Mucosa of gallbladder (tissue), 1 donor: ENCODE measurements around the gene RTL1. TPM values are rescaled to one million over a fixed set of nuclear protein-coding genes. Genes with fewer than 3 reads are reported as not detected.
A peak's percentile ranks its signal among the peaks of the same experiment; 100 is the strongest.

Source experiments
- DNase-seq: peaks from one replicate; pipeline ENCODE4 v3.0.0-alpha.2; 2020; ENCODE audit warnings: low spot score
- total RNA-seq: library from RNA; stranded (reverse); gene quantifications from one replicate; pipeline ENCODE4 v1.2.1, GENCODE V29; 2021
- donor health status: DM: no; HTN: no; CAD: no.

RTL1 gene
- total RNA-seq, 1 donor from 2014 or later: 0.09 TPM

- no peak for DNase-seq
Observed at GRCh38 chr14:100851586-100851916, 52.0 kb downstream of the RTL1 start.

DNA sequence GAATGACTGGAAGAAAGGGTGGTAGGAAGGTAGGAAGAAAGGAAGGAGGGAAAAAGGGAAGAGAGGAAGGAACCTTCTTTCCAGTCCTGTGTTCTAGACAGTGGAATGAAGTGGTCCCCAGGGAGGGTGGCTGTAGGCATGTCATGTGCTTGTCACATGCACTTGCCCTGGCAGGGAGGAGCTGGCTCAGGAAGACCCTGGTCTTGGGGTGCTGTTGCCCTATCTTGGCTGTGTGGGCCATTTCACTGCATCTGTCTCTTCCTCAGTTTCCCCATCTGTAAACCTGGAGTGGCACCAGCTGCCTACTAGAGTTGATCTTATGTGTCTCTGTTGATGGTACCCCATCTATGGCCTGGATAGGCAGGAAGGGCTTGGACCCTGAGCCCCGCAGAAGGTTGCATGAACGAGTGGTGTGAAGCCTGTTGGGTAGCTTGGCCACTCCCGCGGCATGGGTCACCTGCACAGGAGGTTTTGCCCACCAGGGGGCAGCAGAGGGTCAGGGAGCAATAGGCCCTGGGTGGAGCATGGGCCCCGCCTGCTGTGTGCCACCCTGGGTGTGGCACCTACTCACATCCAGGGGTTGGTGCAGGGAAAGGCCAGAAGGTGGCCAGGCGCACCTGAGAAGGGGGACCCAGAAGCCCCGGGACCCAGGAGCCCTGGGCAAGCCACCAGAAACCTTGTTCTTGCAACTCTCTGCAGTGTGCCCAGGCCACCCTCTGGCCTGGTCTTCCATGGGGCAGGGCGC is 52.5 kb downstream of the RTL1 start:
- peak; percentile 69 for DNase-seq

DNA sequence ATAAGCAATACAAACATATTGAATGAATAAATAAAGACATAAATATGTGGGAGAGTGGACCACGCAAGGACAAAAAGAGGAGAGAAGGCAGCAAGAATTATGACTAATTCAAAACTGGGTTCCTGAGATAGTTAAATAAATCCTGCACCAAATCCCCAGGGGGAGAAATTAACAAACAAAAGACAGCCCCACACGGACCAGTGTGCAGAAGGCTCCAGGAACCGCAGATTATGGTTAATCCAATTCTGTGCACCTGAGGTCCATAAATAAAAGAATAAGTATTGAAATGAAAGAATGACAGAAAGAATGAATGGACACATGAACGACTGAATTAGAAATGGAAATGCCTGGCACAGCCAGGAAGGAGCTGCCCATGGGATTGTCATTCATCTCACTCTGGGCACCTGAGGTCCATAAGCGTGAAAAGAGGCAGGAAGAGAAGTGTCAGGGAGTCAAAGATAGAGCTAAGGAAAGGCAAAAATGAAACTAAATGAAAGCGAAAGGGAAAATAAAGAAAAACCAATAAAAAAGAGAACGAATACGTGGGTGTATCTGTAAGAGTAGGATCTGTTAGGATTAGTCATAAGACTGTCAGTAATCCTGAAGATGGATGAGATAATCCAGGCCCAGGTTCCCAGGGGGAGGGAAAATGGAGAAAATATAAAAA is 54.3 kb downstream of the RTL1 start:
- DNase-seq: no peak

- DNase-seq: no peak
Observed at GRCh38 chr14:100846309-100846859, 57.1 kb downstream of the RTL1 start.

DNA sequence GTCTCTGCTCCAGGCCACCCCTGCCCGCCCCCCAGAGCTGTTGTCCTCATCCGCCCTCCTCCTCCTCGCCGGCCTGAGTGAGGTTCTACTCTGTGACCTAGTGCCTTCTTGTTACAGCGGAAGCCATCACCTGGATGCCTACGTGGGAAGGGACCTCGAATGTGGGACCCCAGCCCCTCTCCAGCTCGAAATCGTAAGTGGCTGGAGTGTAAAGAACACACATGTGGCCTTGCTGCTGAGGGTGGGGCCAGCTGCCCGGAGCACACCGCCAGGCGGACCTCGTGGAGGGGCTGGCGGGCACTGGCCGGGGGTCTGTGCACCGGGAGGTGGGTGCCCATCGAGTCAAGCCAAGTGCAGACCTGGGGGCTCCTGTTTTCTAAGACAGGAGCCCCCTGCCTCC is 58.2 kb downstream of the RTL1 start:
- no peak for DNase-seq

DNA sequence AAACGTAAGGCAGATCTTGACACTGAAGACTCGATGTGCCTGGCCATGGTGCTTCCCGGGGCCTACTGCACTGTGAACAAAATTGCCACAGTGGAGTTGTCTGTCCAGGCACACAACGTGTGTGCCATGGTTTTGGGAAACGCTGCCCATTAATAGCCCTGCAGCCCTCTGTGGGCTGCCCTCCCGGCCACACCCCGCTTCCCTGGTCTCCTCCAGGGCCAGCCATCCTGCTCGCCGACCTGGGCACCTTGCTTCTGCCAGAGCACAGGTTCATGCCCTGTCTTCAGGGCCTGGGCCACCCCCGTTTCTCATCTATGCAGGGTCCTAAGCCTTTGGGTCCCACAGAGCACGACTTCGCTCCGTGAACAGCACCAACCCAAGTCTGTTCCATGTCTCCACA is 58.7 kb downstream of the RTL1 start:
- DNase-seq: no peak

- DNase-seq: no peak
Observed at GRCh38 chr14:100844421-100844820, 59.1 kb downstream of the RTL1 start.

GRCh38 chr14:100844082-100844408 is 59.5 kb downstream of the RTL1 start:
- no peak for DNase-seq

GRCh38 chr14:100842799-100843198 is 60.7 kb downstream of the RTL1 start:
- DNase-seq: peak; percentile 23

DNA sequence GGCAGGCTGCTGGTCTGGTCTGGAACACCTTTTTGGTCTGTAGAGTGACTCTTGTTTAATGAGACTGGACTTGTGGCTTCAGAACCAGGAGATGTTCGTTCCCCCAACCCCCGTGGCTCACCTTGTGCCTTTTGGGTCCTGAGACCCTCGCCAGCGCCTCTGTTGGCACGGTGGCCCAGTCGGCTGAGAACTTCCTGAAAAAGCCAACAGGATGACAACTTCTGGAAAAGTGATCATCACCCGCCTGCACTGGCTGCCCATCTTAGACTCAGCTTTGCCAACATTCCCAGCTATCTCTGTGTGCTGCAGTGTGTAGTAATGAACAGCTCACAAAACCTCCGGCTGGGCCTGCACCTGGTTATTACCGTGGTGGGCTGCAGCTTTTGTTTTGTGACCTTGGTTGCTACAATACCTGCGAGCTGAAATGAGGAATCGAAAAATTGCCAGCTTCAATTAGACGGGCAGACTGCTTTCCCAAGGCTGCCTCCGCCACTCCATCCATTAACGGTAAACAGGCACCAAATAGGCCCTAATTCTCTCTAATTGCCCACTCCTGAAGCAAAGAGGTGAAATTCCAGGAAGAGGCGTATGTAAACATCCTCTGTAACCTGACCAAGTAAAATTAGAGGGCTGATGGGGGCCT is 61.6 kb downstream of the RTL1 start:
- no peak for DNase-seq

GRCh38 chr14:100841066-100841760 is 62.3 kb downstream of the RTL1 start:
- DNase-seq: no peak

DNA sequence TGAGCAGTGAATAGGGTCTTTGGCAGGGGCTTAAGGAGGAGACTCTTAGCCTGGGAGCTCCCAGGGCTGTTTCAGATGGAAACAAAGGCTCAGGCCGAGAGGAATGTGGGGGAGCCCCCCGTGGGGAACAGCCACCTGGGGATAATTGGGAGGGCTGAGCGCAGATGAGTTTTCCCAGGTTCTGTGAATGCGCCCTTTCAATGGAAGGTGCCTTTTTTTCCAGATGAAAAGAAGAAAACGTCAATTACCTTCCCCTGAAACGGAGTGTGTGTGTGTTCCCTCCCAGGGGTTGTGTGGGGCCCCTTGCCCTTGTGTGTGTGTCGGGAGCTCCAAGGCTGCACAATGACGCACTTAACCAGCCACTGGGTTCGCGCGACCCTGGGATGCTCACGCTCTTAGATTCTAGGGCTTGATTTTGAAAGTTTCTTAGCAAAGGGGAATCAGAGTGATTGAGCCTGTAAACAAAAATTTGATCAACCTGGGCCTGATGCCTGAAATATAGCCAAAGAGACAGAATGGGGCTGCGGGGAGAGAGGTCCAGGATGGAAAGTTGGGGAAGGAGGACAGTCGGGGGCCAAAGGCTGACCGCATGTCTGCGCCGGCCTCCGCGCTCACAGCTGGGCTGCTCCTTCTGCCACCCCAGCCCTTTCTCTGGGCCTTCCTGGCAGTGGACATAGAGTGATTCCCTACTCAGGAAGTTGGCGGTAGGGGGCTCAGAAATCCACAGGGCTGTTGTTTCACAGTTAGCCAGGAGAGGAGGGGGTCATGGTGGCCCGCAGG is 63.0 kb downstream of the RTL1 start:
- DNase-seq: no peak

- DNase-seq: no peak
Observed at GRCh38 chr14:100839681-100840111, 63.8 kb downstream of the RTL1 start.

DNA sequence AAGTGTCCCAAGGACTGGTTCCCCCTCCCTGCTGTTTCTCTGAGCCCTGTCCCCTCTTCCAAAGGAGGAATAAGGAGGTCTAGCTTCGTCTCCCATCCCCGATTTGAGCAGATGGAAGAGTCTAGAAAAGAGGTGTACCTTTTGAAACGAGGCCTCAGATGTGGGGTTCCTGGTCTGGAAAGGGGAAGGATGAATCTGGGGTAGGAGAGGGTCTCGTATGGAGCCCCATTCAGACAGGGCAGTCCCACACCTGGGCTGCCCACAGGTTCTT is 64.3 kb downstream of the RTL1 start:
- no peak for DNase-seq

DNA sequence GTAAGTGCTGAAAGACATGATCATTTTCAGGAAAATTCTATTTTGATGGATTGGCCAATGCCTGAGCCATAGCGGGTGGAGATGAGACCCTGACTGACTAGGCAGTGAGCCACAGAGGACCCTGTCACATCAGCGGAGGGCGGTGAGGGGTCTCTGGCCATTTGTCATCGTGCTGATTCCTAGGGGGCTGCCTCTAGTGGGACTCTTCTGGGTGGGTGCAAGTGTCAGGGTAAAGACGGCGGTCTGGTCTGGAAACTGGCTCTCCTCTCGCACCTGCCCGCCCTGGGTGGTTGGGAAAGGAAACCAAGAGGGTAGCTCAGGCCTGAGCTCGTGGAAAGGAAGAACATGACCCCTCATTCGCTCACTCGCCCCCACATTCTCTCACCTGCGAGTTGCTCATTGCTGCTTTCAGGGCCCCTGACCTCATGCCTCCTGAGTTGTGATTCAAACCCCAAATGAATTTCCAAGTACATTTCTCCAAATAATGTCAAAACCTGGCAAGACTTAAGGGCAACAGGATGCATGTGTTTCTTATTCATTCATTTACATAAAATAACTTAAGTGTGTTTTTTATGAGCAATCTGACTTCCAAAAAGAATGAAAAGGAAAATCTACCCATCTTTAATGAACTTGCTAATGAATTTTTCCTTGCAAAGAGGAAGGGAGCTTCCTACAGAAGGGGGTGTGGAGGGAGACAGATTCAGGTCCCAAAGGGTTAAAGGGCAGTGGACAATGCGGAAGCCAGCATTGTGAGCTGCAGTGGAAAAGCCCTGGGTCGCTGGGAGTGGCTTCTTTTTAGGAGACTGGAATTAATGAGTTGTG is 64.8 kb downstream of the RTL1 start:
- no peak for DNase-seq

DNA sequence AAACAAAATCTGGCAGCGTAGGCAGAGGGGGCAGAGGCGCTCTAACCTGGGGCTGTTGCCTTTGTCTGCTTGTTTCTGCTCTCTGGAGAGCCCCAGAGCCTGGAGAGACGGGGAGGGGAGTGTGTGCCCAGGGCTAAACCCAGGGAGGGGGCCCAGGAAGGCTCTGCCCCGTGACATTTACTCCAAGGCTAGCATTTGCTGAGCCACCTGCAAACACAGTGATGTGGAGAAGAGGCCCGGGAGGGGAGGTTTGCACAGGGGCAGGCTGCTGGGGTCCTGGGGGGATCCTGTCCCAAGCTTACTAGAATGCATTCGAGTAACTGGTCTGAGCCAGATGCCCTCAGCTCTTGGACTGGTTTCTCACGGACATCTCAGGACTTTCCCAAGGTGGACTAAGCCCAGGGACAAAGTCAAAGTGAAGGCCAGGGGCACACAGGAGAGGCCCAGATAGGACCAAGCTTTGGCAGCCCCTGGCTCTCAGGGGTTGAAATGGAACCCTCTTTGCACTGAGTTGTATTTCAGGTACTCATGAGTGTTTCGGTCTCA is 65.6 kb downstream of the RTL1 start:
- no peak for DNase-seq

DNA sequence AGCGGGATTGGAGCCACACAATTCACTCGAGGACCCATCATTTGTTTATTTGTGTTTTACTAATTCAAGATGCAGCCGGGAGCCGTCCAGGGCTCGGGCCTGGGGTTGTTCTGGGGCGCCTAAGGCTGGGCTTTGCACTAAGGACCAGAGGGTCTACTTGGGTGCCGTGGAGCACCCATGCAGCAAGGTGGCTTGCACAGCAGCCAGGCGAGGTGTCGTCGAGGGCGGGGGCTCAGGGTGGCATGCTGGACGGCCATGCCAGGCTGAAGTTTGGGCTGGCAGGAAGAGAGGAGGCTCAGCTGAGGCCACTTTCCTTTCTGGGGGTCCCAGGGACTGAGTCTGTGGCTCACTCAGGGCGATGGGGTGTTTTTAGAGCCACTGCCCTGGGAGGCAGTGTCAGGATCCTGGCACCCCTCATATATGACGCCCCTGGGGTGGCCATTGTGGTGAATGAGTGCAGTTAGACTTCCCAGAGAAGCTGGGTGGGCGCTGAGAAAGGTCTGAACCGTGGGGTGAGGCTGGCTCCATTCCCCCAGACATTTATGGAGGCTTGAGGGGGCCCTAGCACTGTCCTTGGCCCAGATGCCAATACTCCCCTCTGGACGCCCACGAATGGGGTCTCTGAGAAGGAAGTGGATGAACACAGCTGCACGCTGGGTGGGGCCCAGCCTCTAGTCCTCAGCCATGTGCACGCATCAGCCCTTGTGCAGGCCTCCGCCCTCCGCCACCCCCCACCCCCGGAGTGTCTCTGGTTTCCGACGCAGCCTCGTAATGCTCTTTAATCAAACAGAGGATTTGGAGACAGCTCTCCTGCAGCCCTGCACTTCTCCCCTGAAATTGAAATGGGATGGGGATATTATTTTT is 66.3 kb downstream of the RTL1 start:
- DNase-seq: no peak

- no peak for DNase-seq
Observed at GRCh38 chr14:100836311-100836805, 67.2 kb downstream of the RTL1 start.

GRCh38 chr14:100835548-100836310 is 67.8 kb downstream of the RTL1 start:
- no peak for DNase-seq
